Keratinocyte (primary cell): ENCODE measurements around the gene ADAMTSL3. TPM values are rescaled to one million over a fixed set of nuclear protein-coding genes. Genes with fewer than 3 reads are reported as not detected.

ENCODE experiments used
- DNase-seq: peaks from one replicate; pipeline ENCODE4 v3.0.0-alpha.2; 2011; ENCODE audit warnings: low read depth, missing footprints, low spot score
- FAIRE-seq: peaks from 2 replicates; lab custom pipeline; 2011; peaks lifted over from hg19 to GRCh38; lab: Jason Lieb, UNC
- H2AFZ ChIP-seq: 2 replicates; pipeline ENCODE4 v1.6.0; 2012; ENCODE audit warnings: low read length, control low read depth, inconsistent platforms; ENCODE audit not compliant: control insufficient read depth
- H3K27ac ChIP-seq: 2 replicates; pipeline ENCODE4 v1.5.1; 2011; ENCODE audit warnings: low read length; ENCODE audit not compliant: control insufficient read depth, insufficient read depth
- H3K27me3 ChIP-seq: 3 replicates; pipeline ENCODE4 v1.6.0; 2011; ENCODE audit warnings: low read length; ENCODE audit not compliant: control insufficient read depth, insufficient read depth; ENCODE audit errors: extremely low read depth
- H3K36me3 ChIP-seq, 2 experiments: 2 replicates in 1 of 2; 3 replicates in 1 of 2; pipeline ENCODE4 v1.5.1; 2011; ENCODE audit warnings: low read length in 2 of 2, mild to moderate bottlenecking in 1 of 2; ENCODE audit not compliant: control insufficient read depth in 2 of 2, insufficient read depth in 2 of 2; ENCODE audit errors: extremely low read depth in 1 of 2
- H3K4me1 ChIP-seq: 3 replicates; pipeline ENCODE4 v1.5.1; 2011; ENCODE audit warnings: low read length; ENCODE audit not compliant: control insufficient read depth, insufficient read depth; ENCODE audit errors: extremely low read depth
- H3K4me2 ChIP-seq: 3 replicates; pipeline ENCODE4 v1.6.0; 2011; ENCODE audit warnings: low read depth, low read length; ENCODE audit not compliant: control insufficient read depth, insufficient read depth; ENCODE audit errors: extremely low read depth
- H3K4me3 ChIP-seq, 3 experiments: fragments of 200-600 bp in 1 of 3; sonication (generic) in 1 of 3; 2 replicates in 2 of 3; 3 replicates in 1 of 3; pipeline ENCODE4 v1.5.1; 2011 to 2016; ENCODE audit warnings: low read length in 3 of 3, mild to moderate bottlenecking in 3 of 3, control low read depth in 2 of 3, inconsistent platforms in 1 of 3, low read depth in 1 of 3, mixed read lengths in 1 of 3, mixed run types in 1 of 3, moderate library complexity in 1 of 3; ENCODE audit not compliant: control insufficient read depth in 2 of 3, insufficient read depth in 2 of 3; ENCODE audit errors: extremely low read depth in 1 of 3
- H3K79me2 ChIP-seq: 2 replicates; pipeline ENCODE4 v1.6.0; 2012; ENCODE audit warnings: low read length; ENCODE audit not compliant: control insufficient read depth, insufficient read depth
- H3K9ac ChIP-seq: 3 replicates; pipeline ENCODE4 v1.6.0; 2011; ENCODE audit warnings: low read length; ENCODE audit not compliant: control insufficient read depth, insufficient read depth; ENCODE audit errors: extremely low read depth
- H3K9me1 ChIP-seq: 3 replicates; pipeline ENCODE4 v1.6.0; 2011; ENCODE audit warnings: low read length; ENCODE audit not compliant: control insufficient read depth, insufficient read depth; ENCODE audit errors: extremely low read depth
- H3K9me3 ChIP-seq: 2 replicates; pipeline ENCODE4 v1.5.1; 2012; ENCODE audit warnings: low read depth, low read length; ENCODE audit not compliant: control insufficient read depth
- H4K20me1 ChIP-seq: 3 replicates; pipeline ENCODE4 v1.6.0; 2011; ENCODE audit warnings: low read length; ENCODE audit not compliant: control insufficient read depth, insufficient read depth; ENCODE audit errors: extremely low read depth
- EZH2 ChIP-seq: IDR thresholded peaks from one replicate; pipeline ENCODE4 v1.6.1; 2012; ENCODE audit warnings: inconsistent platforms, mild to moderate bottlenecking, low read length, moderate library complexity
- dilution Hi-C: fragments of 300-500 bp; cut with MboI; formaldehyde crosslinking; loops from one replicate; pipeline ENCODE4 v1.7.0; 2020; ENCODE audit warnings: low sequenced_read_pairs; ENCODE audit not compliant: extremely low pct_ligation_motif_present
- polyA plus RNA-seq, 5 experiments: library from polyadenylated mRNA; depleted of rRNA in 3 of 5; stranded (reverse) in 3 of 5; stranded (forward) in 1 of 5; unstranded in 1 of 5; fragments of >200 nt; gene quantifications; 1 replicate in 1 of 5; 2 replicates in 3 of 5; 3 replicates in 1 of 5; pipeline versions ENCODE4 v1.2.1 to v1.2.3, GENCODE V29; 2011 to 2012; ENCODE audit warnings: missing spikeins in 2 of 5, low read depth in 1 of 5, low replicate concordance in 1 of 5
- TF ChIP-seq, protein P1 (sequence below), 3 experiments: IDR thresholded peaks in 1 of 3; conservative IDR thresholded peaks in 1 of 3; optimal IDR thresholded peaks in 1 of 3; 2 replicates in 2 of 3; 3 replicates in 1 of 3; pipeline versions ENCODE3 to v1.5.1; 2011; ENCODE audit warnings: low read length in 3 of 3, mild to moderate bottlenecking in 3 of 3, moderate library complexity in 2 of 3, control low read depth in 1 of 3, inconsistent platforms in 1 of 3; ENCODE audit not compliant: insufficient read depth in 2 of 3; ENCODE audit errors: extremely low read depth in 1 of 3

ADAMTSL3 gene
- polyA plus RNA-seq, 1 donor (not counting 4 experiments of a cell fraction or from before 2014, with no cell fraction given) = 0.01 TPM

DNA sequence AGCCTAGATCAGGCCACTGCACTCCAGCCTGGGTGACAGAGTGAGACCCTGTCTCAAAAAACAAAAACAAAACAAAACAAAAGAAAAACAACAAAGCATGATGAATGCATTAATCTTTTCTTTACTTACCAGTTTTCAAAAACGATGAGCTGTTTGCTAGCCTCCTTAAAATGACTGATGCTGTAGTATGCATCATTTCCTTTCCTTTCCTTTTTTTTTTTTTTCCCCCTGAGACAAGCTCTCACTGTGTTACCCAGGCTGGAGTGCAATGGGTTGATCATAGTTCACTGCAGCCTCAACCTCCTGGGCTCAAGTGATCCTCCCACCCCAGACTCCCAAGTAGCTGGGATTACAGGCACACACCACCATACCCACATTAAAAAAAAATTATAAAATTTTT, 202.0 kb downstream of the ADAMTSL3 start:
- Histone ChIP-seq H3K9me3 (no peaks in the 10 kb centered on the region), H3K36me3 (no peaks in the 10 kb centered on the region), H3K4me3 (no peak overlapping the region), H2AFZ (no peak overlapping the region), H3K4me2 (no peak overlapping the region), H3K9ac (no peak overlapping the region), H3K27me3 (no peaks in the 10 kb centered on the region), H4K20me1 (no peaks in the 10 kb centered on the region), H3K4me1 (peaks cover 20% of the 10 kb centered on the region), H3K9me1 (no peaks in the 10 kb centered on the region), H3K79me2 (no peaks in the 10 kb centered on the region), H3K27ac (no peak overlapping the region)
- FAIRE-seq = no peak
- DNase-seq = no peak
- dilution Hi-C loops = no loop called here
- TF ChIP-seq, protein P1, sequence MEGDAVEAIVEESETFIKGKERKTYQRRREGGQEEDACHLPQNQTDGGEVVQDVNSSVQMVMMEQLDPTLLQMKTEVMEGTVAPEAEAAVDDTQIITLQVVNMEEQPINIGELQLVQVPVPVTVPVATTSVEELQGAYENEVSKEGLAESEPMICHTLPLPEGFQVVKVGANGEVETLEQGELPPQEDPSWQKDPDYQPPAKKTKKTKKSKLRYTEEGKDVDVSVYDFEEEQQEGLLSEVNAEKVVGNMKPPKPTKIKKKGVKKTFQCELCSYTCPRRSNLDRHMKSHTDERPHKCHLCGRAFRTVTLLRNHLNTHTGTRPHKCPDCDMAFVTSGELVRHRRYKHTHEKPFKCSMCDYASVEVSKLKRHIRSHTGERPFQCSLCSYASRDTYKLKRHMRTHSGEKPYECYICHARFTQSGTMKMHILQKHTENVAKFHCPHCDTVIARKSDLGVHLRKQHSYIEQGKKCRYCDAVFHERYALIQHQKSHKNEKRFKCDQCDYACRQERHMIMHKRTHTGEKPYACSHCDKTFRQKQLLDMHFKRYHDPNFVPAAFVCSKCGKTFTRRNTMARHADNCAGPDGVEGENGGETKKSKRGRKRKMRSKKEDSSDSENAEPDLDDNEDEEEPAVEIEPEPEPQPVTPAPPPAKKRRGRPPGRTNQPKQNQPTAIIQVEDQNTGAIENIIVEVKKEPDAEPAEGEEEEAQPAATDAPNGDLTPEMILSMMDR (optimal IDR thresholded peaks at IDR 0.05 in 1 of 3, IDR thresholded peaks at IDR 0.05 in 1 of 3, conservative IDR thresholded peaks at IDR 0.05 in 1 of 3; ENCODE audit: extremely low read depth in 1 of 3, insufficient read depth in 2 of 3, low read length in 3 of 3) = no peak
- TF ChIP-seq EZH2 = no peak

DNA sequence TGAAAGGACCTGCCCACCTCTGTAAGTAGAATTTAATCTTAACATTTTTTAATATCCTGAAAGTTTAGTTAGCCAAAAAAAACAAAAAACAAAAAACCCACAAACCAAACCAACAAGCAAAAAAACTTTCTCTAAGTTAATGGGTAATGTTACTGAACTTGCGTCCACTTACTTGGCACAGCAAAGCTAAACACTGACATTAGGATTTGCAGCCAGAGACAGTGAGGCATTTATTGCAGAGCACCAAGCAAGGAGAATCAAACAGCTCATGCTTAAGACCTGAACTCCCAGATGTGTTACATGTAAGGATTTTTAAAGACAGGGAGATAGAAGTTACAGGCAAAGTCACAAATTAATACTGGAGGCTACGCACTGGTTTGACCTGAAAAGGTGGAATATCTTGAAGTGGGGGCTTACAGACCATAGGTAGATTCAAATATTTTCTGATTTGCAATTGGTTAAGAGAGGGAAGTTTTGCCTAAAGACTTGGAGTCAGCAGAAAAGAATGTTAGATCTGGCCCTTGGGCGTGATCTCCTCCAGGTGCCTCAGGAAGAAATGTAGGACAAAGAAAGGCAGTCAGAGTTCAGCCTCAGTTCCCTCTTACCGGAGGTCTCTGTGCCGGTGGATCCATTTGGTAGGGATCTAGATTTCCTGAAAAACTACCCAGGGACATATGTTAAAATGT, 205.0 kb downstream of the ADAMTSL3 start:
- FAIRE-seq = peak; percentile 9
- TF ChIP-seq, protein P1 (optimal IDR thresholded peaks at IDR 0.05 in 1 of 3, IDR thresholded peaks at IDR 0.05 in 1 of 3, conservative IDR thresholded peaks at IDR 0.05 in 1 of 3; ENCODE audit: extremely low read depth in 1 of 3, insufficient read depth in 2 of 3, low read length in 3 of 3) = no peak
- TF ChIP-seq EZH2 = no peak
- H3K36me3 ChIP-seq = no peaks in the 10 kb centered on the region

More for the DNA sequence above, 205.0 kb downstream of the ADAMTSL3 start:
- DNase-seq = no peak
- Histone ChIP-seq H3K4me2 (no peak overlapping the region), H3K4me3 (no peak overlapping the region), H3K9me3 (no peaks in the 10 kb centered on the region), H3K4me1 (peaks cover 16% of the 10 kb centered on the region), H3K27me3 (no peaks in the 10 kb centered on the region), H3K79me2 (no peaks in the 10 kb centered on the region), H3K9ac (no peak overlapping the region), H3K27ac (no peak overlapping the region), H4K20me1 (no peaks in the 10 kb centered on the region), H2AFZ (peak overlapping the region; percentile 8), H3K9me1 (no peaks in the 10 kb centered on the region)
- dilution Hi-C loops = no loop called here
